ENCODE measurements around the gene PKLR.
A peak's percentile ranks its signal among the peaks of the same experiment; 100 is the strongest.

The PKLR gene

GRCh38 chr1:155285063-155285462 is 16.2 kb downstream of the PKLR start:
- no peak for DNase-seq (ENCODE audit: low spot score)

GRCh38 chr1:155284476-155284875 is 16.8 kb downstream of the PKLR start:
- no peak for DNase-seq (ENCODE audit: low spot score)

GRCh38 chr1:155282488-155283091 is 18.6 kb downstream of the PKLR start:
- DNase-seq (ENCODE audit: low spot score) = no peak

- DNase-seq (ENCODE audit: low spot score) = no peak
These were observed 22.0 kb downstream of the PKLR start for GRCh38 chr1:155279268-155279667.

- no peak for DNase-seq (ENCODE audit: low spot score)
These were observed 22.5 kb downstream of the PKLR start for GRCh38 chr1:155278689-155279160.

- peak; percentile 45 for DNase-seq (ENCODE audit: low spot score)
These were observed 23.1 kb downstream of the PKLR start for GRCh38 chr1:155277902-155278688.

GRCh38 chr1:155277070-155277901 is 24.0 kb downstream of the PKLR start, which contains the start of gene HCN3:
TSS of gene HCN3 (plus strand) at chr1:155277463. CDS start at chr1:155277591, 128 bp downstream.
- DNase-seq (ENCODE audit: low spot score) = peak; percentile 97

- DNase-seq (ENCODE audit: low spot score) = peak; percentile 97
These were observed 27.6 kb downstream of the PKLR start, which contains the start of gene CLK2 for GRCh38 chr1:155273343-155274245. TSS of gene CLK2 (minus strand) at chr1:155273504. CDS start at chr1:155270977, 2,527 bp downstream.

- DNase-seq (ENCODE audit: low spot score) = peak; percentile 63
These were observed 28.5 kb downstream of the PKLR start for GRCh38 chr1:155272466-155273342.

- no peak for DNase-seq (ENCODE audit: low spot score)
These were observed 31.9 kb downstream of the PKLR start for GRCh38 chr1:155269381-155269780.

- DNase-seq (ENCODE audit: low spot score) = no peak
These were observed 32.6 kb downstream of the PKLR start for GRCh38 chr1:155268630-155269029.

- no peak for DNase-seq (ENCODE audit: low spot score)
These were observed 33.9 kb downstream of the PKLR start for GRCh38 chr1:155267373-155267772.

GRCh38 chr1:155266553-155266952 is 34.7 kb downstream of the PKLR start:
- no peak for DNase-seq (ENCODE audit: low spot score)

- no peak for DNase-seq (ENCODE audit: low spot score)
These were observed 38.2 kb downstream of the PKLR start for GRCh38 chr1:155263067-155263466.

- peak; percentile 97 for DNase-seq (ENCODE audit: low spot score)
These were observed 39.2 kb downstream of the PKLR start, which contains the start of gene SCAMP3 for GRCh38 chr1:155261852-155262673. TSS of gene SCAMP3 (minus strand) at chr1:155262360. CDS start at chr1:155262151, 209 bp downstream.

- DNase-seq (ENCODE audit: low spot score) = no peak
These were observed 39.8 kb downstream of the PKLR start for GRCh38 chr1:155261493-155261851.

GRCh38 chr1:155260276-155260675 is 41.0 kb downstream of the PKLR start:
- no peak for DNase-seq (ENCODE audit: low spot score)

GRCh38 chr1:155256058-155256852 is 45.0 kb downstream of the PKLR start:
- no peak for DNase-seq (ENCODE audit: low spot score)

All from LoVo (cell line).